Activated CD4-positive, alpha-beta T cell treated with anti-CD3 and anti-CD28 coated beads for 24 hours (primary cell): Measurements from ENCODE around the gene EEIG1.

Experiments used
- DNase-seq, 2 donors: peaks; one replicate each; pipeline ENCODE4 v3.0.0-alpha.2; 2020; ENCODE audit warnings: low read depth in 2 of 2

The EEIG1 gene

GRCh38 chr9:128001151-128001778 lies 20.5 kb upstream of the EEIG1 start:
- no peak for DNase-seq

- no peak for DNase-seq
These were observed 18.7 kb upstream of the EEIG1 start for GRCh38 chr9:127999461-127999860.

GRCh38 chr9:127993721-127994120 lies 12.9 kb upstream of the EEIG1 start:
- DNase-seq: no peak

- no peak for DNase-seq
These were observed 11.0 kb upstream of the EEIG1 start for GRCh38 chr9:127991757-127992274.

- no peak for DNase-seq
These were observed 10.4 kb upstream of the EEIG1 start for GRCh38 chr9:127991017-127991756.

- DNase-seq: no peak
These were observed 9.8 kb upstream of the EEIG1 start for GRCh38 chr9:127990554-127990953.

- DNase-seq: no peak
These were observed 8.3 kb upstream of the EEIG1 start for GRCh38 chr9:127989094-127989493.

GRCh38 chr9:127987103-127987614 lies 6.4 kb upstream of the EEIG1 start:
- DNase-seq: no peak

- no peak for DNase-seq
These were observed 4.2 kb upstream of the EEIG1 start for GRCh38 chr9:127985011-127985410.

- no peak for DNase-seq
These were observed 3.1 kb upstream of the EEIG1 start for GRCh38 chr9:127983847-127984289.

- no peak for DNase-seq
These were observed 2.1 kb upstream of the EEIG1 start for GRCh38 chr9:127982912-127983311.

GRCh38 chr9:127981559-127982121 lies 851 bp upstream of the EEIG1 start:
- DNase-seq: no peak

GRCh38 chr9:127980060-127980705 lies 606 bp downstream of the EEIG1 start:
- no peak for DNase-seq

GRCh38 chr9:127979333-127980059 lies 1.3 kb downstream of the EEIG1 start:
- DNase-seq: no peak

- no peak for DNase-seq
These were observed 1.8 kb downstream of the EEIG1 start for GRCh38 chr9:127979015-127979332.

- DNase-seq: no peak
These were observed 2.7 kb downstream of the EEIG1 start for GRCh38 chr9:127977884-127978647.

- DNase-seq: no peak
These were observed 3.5 kb downstream of the EEIG1 start for GRCh38 chr9:127977009-127977883.

- no peak for DNase-seq
These were observed 4.3 kb downstream of the EEIG1 start for GRCh38 chr9:127976498-127976897.

- no peak for DNase-seq
These were observed 5.1 kb downstream of the EEIG1 start for GRCh38 chr9:127975376-127976315.
